Measurements from ENCODE around the gene ZBTB1. TPM values are rescaled to one million over a fixed set of nuclear protein-coding genes. Genes with fewer than 3 reads are reported as not detected.

ZBTB1 gene
- total RNA-seq, result 10 to 100 TPM; 10.6 to 16.8 (median 14.9) TPM
- long read RNA-seq, result 0 reads

GRCh38 chr14:64504310-64504896, at the start of gene ZBTB1:
Gene ZBTB1, plus strand, starts transcription at chr14:64504770. Its CDS starts 16,735 bp downstream, at chr14:64521505.
- Histone ChIP-seq H3K4me3 (peak within 1 kb of the TSS; percentile 84 to 88 (median 84)), H3K27ac (peak within 1 kb of the TSS; percentile 98 to 100 (median 98)), H3K27me3 (no peaks in the 10 kb centered on the region), H3K36me3 (no peaks in the 10 kb centered on the region), H3K4me1 (peaks cover 0 to 49% (median 14%) of the 10 kb centered on the region in 4 donors), H3K9me3 (no peaks in the 10 kb centered on the region)
- DNase-seq, result peak; percentile 86 to 91 (median 90)
- ATAC-seq, result peak; percentile 46 to 71 (median 64)
- 0% methylated on average over 15 of the region's 63 CpGs for WGBS (ENCODE audit: insufficient coverage, low coverage, low lambda C conversion rate, missing lambda C conversion rate)
- intact Hi-C loops (cut with DNase I), result no loop called here
- peak; percentile 97 for TF ChIP-seq POLR2A (IDR thresholded peaks at IDR 0.05)
- no peak for TF ChIP-seq CTCF (IDR thresholded peaks at IDR 0.05)

GRCh38 chr14:64459405-64460136, 45.0 kb upstream of the ZBTB1 start:
- Histone ChIP-seq H3K27me3 (no peaks in the 10 kb centered on the region), H3K9me3 (no peaks in the 10 kb centered on the region), H3K4me1 (peaks cover 0 to 5% (median 0%) of the 10 kb centered on the region in 4 donors), H3K4me3 (no peak overlapping the region), H3K36me3 (peaks cover 0 to 68% (median 20%) of the 10 kb centered on the region in 4 donors), H3K27ac (no peak overlapping the region)
- DNase-seq (no peak), ATAC-seq (no peak)
- no peak for TF ChIP-seq CTCF (IDR thresholded peaks at IDR 0.05)
- TF ChIP-seq POLR2A (IDR thresholded peaks at IDR 0.05), result no peak
- intact Hi-C loops (cut with DNase I), result no loop called here
- WGBS (ENCODE audit: insufficient coverage, low coverage, low lambda C conversion rate, missing lambda C conversion rate), result 71% methylated on average over 4 of the region's 4 CpGs

- no peaks in the 10 kb centered on the region for H3K27me3 ChIP-seq
- WGBS (ENCODE audit: insufficient coverage, low coverage, low lambda C conversion rate, missing lambda C conversion rate), result 88% methylated on average over 3 of the region's 3 CpGs
- intact Hi-C loops (cut with DNase I), result no loop called here
- DNase-seq (no peak), ATAC-seq (no peak)
- peaks cover 0 to 51% (median 10%) of the 10 kb centered on the region in 4 donors for H3K36me3 ChIP-seq
- H3K4me3 ChIP-seq, result no peak overlapping the region
- H3K27ac ChIP-seq, result no peak overlapping the region
- H3K9me3 ChIP-seq, result no peaks in the 10 kb centered on the region
- H3K4me1 ChIP-seq, result peaks cover 0 to 15% (median 0%) of the 10 kb centered on the region in 4 donors
- TF ChIP-seq CTCF (IDR thresholded peaks at IDR 0.05), result no peak
- no peak for TF ChIP-seq POLR2A (IDR thresholded peaks at IDR 0.05)
Observed at GRCh38 chr14:64461221-64461620, 43.3 kb upstream of the ZBTB1 start.

- 100% methylated on average over 2 of the region's 2 CpGs for WGBS (ENCODE audit: insufficient coverage, low coverage, low lambda C conversion rate, missing lambda C conversion rate)
- H3K27me3 ChIP-seq, result no peaks in the 10 kb centered on the region
- TF ChIP-seq CTCF (IDR thresholded peaks at IDR 0.05), result no peak
- no peak for TF ChIP-seq POLR2A (IDR thresholded peaks at IDR 0.05)
- ATAC-seq (no peak), DNase-seq (no peak)
- H3K27ac ChIP-seq, result no peak overlapping the region
- H3K4me1 ChIP-seq, result peaks cover 0 to 15% (median 0%) of the 10 kb centered on the region in 4 donors
- intact Hi-C loops (cut with DNase I), result no loop called here
- H3K36me3 ChIP-seq, result peaks cover 0 to 33% (median under 1%) of the 10 kb centered on the region in 4 donors
- no peak overlapping the region for H3K4me3 ChIP-seq
- no peaks in the 10 kb centered on the region for H3K9me3 ChIP-seq
Observed at GRCh38 chr14:64463195-64463594, 41.4 kb upstream of the ZBTB1 start.
